OCI-LY7 (cell line): ENCODE data around the gene DNAH3. TPM values are rescaled to one million over a fixed set of nuclear protein-coding genes. Genes with fewer than 3 reads are reported as not detected.
A peak's percentile ranks its signal among the peaks of the same experiment; 100 is the strongest.

Experiments used
- BruUV-seq: library from RNA; stranded (reverse); fragments of 400-500 nt; replicated peaks from 2 replicates; lab custom pipeline; 2021; lab: Mats Ljungman, UMichigan
- CTCF ChIA-PET: fragments of 300-600 bp; sonication (Branson Sonifier 250); formaldehyde crosslinking; loops from one replicate; lab custom pipeline; 2022; ENCODE audit warnings: antibody characterized with exemption; ENCODE audit not compliant: unreplicated experiment; lab: Charles Lee
- POLR2A ChIA-PET: fragments of 300-600 bp; sonication (Branson Sonifier 250); formaldehyde crosslinking; loops from one replicate; lab custom pipeline; 2022; ENCODE audit warnings: antibody characterized with exemption; lab: Charles Lee
- DNase-seq: peaks from one replicate; pipeline ENCODE4 v3.0.0-alpha.2; 2015; ENCODE audit warnings: low spot score
- H2AFZ ChIP-seq: fragments of 200-600 bp; sonication (generic), shearing (Covaris generic); 2 replicates; pipeline ENCODE4 v1.6.1; 2014; ENCODE audit warnings: mild to moderate bottlenecking, antibody characterized with exemption, low read length, moderate library complexity
- H3K27ac ChIP-seq: fragments of 200-600 bp; sonication (generic); 2 replicates; pipeline ENCODE4 v1.5.1; 2014; ENCODE audit warnings: mixed run types, low read depth, mild to moderate bottlenecking, moderate library complexity, low read length, inconsistent platforms; ENCODE audit not compliant: poor library complexity, severe bottlenecking
- H3K36me3 ChIP-seq: fragments of 200-600 bp; sonication (generic); 2 replicates; pipeline ENCODE4 v1.6.1; 2014; ENCODE audit warnings: mild to moderate bottlenecking, antibody characterized with exemption, low read length, moderate library complexity, mixed read lengths; ENCODE audit not compliant: insufficient read depth
- H3K4me1 ChIP-seq: fragments of 200-600 bp; sonication (generic); 2 replicates; pipeline ENCODE4 v1.5.1; 2014; ENCODE audit warnings: mild to moderate bottlenecking, low read length; ENCODE audit not compliant: insufficient read depth, poor library complexity, severe bottlenecking
- H3K4me2 ChIP-seq: fragments of 200-600 bp; sonication (generic); 2 replicates; pipeline ENCODE4 v1.6.1; 2014; ENCODE audit warnings: mild to moderate bottlenecking, low read length
- H3K4me3 ChIP-seq: fragments of 200-600 bp; sonication (generic); 2 replicates; pipeline ENCODE4 v1.5.1; 2014; ENCODE audit warnings: mild to moderate bottlenecking, low read depth, low read length; ENCODE audit not compliant: poor library complexity, severe bottlenecking
- H3K79me2 ChIP-seq: fragments of 200-600 bp; sonication (generic); 2 replicates; pipeline ENCODE4 v1.6.1; 2016; ENCODE audit warnings: low read depth, mild to moderate bottlenecking, low read length, moderate library complexity, mixed read lengths; ENCODE audit not compliant: insufficient read depth
- H3K9me2 ChIP-seq: fragments of 200-600 bp; sonication (generic); 2 replicates; pipeline ENCODE4 v1.6.1; 2016; ENCODE audit warnings: mild to moderate bottlenecking, low read length, mixed read lengths; ENCODE audit not compliant: insufficient read depth
- H3K9me3 ChIP-seq: fragments of 200-600 bp; sonication (generic); 2 replicates; pipeline ENCODE4 v1.6.1; 2014; ENCODE audit warnings: mild to moderate bottlenecking, mixed run types, low read length, mixed read lengths
- H4K20me1 ChIP-seq: fragments of 200-600 bp; sonication (generic); 2 replicates; pipeline ENCODE4 v1.6.1; 2014; ENCODE audit warnings: mild to moderate bottlenecking, antibody characterized with exemption, low read length, moderate library complexity, mixed read lengths; ENCODE audit not compliant: insufficient read depth
- EZH2phosphoT487 ChIP-seq: fragments of 200-600 bp; sonication (generic); IDR thresholded peaks from 2 replicates; pipeline ENCODE4 v1.6.1; 2018; ENCODE audit warnings: low read depth, borderline replicate concordance, mild to moderate bottlenecking, mixed run types, antibody characterized with exemption, low read length, moderate library complexity, mixed read lengths
- intact Hi-C: fragments of 100-400 bp; cut with micrococcal nuclease; formaldehyde crosslinking; loops from one replicate; pipeline ENCODE4 v1.10.0; 2022; ENCODE audit not compliant: unreplicated experiment
- total RNA-seq, 2 experiments: library from RNA; depleted of rRNA in 1 of 2; stranded (reverse); fragments of >200 nt in 1 of 2; shearing (Covaris generic) in 1 of 2; gene quantifications; 2 replicates each; pipeline ENCODE4 v1.2.3, GENCODE V29; 2014 to 2022
- TF ChIP-seq, protein P1 (sequence below): fragments of 200-600 bp; sonication (generic); conservative IDR thresholded peaks from 2 replicates; pipeline ENCODE4 v1.5.1; 2014; ENCODE audit warnings: mild to moderate bottlenecking, antibody characterized with exemption, low read length, moderate library complexity, mixed read lengths

DNAH3 gene
- total RNA-seq, 2 experiments from 2014 or later, result not detected

GRCh38 chr16:20901436-20902112, 249.1 kb downstream of the DNAH3 start:
- Histone ChIP-seq H2AFZ (peak overlapping the region; percentile 75; the same call in 1 of the 2 replicates), H3K9me2 (no peaks in the 10 kb centered on the region), H3K79me2 (peaks cover 27% of the 10 kb centered on the region; the same call in 1 of the 2 replicates), H3K36me3 (peaks cover 19% of the 10 kb centered on the region), H3K4me2 (peak overlapping the region; percentile 91), H3K4me3 (peak overlapping the region; percentile 75), H3K27ac (peak overlapping the region; percentile 56), H3K9me3 (no peaks in the 10 kb centered on the region), H3K4me1 (peaks cover 50% of the 10 kb centered on the region), H4K20me1 (peaks cover 21% of the 10 kb centered on the region)
- peak; percentile 67 for DNase-seq
- intact Hi-C loops, result loop anchor here (2.0 to 10.0 kb wide), 3 partner anchors 27 to 1396 kb away; partner anchors contain the start of genes ERI2, POLR3E and REXO5
- ChIA-PET POLR2A (interaction anchor here (1.3 kb wide), 1 partner anchor 50 kb away, joined by 4 read pairs; no protein-coding TSS in a partner anchor), CTCF (no interaction called here)
- no TSS peak for BruUV-seq
- no peak for TF ChIP-seq EZH2phosphoT487
- TF ChIP-seq, protein P1, sequence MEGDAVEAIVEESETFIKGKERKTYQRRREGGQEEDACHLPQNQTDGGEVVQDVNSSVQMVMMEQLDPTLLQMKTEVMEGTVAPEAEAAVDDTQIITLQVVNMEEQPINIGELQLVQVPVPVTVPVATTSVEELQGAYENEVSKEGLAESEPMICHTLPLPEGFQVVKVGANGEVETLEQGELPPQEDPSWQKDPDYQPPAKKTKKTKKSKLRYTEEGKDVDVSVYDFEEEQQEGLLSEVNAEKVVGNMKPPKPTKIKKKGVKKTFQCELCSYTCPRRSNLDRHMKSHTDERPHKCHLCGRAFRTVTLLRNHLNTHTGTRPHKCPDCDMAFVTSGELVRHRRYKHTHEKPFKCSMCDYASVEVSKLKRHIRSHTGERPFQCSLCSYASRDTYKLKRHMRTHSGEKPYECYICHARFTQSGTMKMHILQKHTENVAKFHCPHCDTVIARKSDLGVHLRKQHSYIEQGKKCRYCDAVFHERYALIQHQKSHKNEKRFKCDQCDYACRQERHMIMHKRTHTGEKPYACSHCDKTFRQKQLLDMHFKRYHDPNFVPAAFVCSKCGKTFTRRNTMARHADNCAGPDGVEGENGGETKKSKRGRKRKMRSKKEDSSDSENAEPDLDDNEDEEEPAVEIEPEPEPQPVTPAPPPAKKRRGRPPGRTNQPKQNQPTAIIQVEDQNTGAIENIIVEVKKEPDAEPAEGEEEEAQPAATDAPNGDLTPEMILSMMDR, result no peak

GRCh38 chr16:20901068-20901435, 249.6 kb downstream of the DNAH3 start:
- Histone ChIP-seq H3K9me3 (no peaks in the 10 kb centered on the region), H3K4me1 (peaks cover 50% of the 10 kb centered on the region), H2AFZ (peak overlapping the region; percentile 75), H3K4me3 (peak overlapping the region; percentile 75), H3K27ac (peak overlapping the region; percentile 56), H3K4me2 (peak overlapping the region; percentile 91), H3K36me3 (peaks cover 24% of the 10 kb centered on the region), H4K20me1 (peaks cover 21% of the 10 kb centered on the region), H3K9me2 (no peaks in the 10 kb centered on the region), H3K79me2 (peaks cover 27% of the 10 kb centered on the region; the same call in 1 of the 2 replicates)
- BruUV-seq, result TSS peak; percentile 41
- ChIA-PET CTCF (no interaction called here), POLR2A (interaction anchor here (1.3 kb wide), 1 partner anchor 50 kb away, joined by 4 read pairs; no protein-coding TSS in a partner anchor)
- no peak for DNase-seq
- TF ChIP-seq, protein P1, result no peak
- no peak for TF ChIP-seq EZH2phosphoT487
- intact Hi-C loops, result loop anchor here (2.0 to 10.0 kb wide), 3 partner anchors 26 to 1396 kb away; partner anchors contain the start of genes ERI2, POLR3E and REXO5
